B cell (primary cell): ENCODE data around the gene POU2AF1. TPM values are rescaled to one million over a fixed set of nuclear protein-coding genes. Genes with fewer than 3 reads are reported as not detected.

Source experiments
- ATAC-seq: fragments of 200-7000 bp; cut with Tn5 transposase; one replicate; pipeline ENCODE4 v1.10.0; 2021; ENCODE audit warnings: low read depth, mild to moderate bottlenecking, moderate number of reproducible peaks, moderate library complexity
- CTCF ChIA-PET: fragments of 350-600 bp; sonication (Branson Sonifier 250); formaldehyde crosslinking; loops from one replicate; lab custom pipeline; 2021; ENCODE audit warnings: antibody characterized with exemption, inconsistent platforms; lab: Charles Lee
- POLR2A ChIA-PET: fragments of 350-600 bp; sonication (Branson Sonifier 250); formaldehyde crosslinking; loops from one replicate; lab custom pipeline; 2021; ENCODE audit warnings: antibody characterized with exemption; lab: Charles Lee
- DNase-seq: peaks from one replicate; pipeline ENCODE4 v3.0.0; 2013
- H2AFZ ChIP-seq: 2 replicates; pipeline ENCODE4 v1.6.1; 2012; ENCODE audit warnings: mild to moderate bottlenecking, low read depth, low read length; ENCODE audit not compliant: insufficient read depth, poor library complexity, severe bottlenecking
- H3K27ac ChIP-seq, 2 donors: 1 replicate in 1 of 2; 2 replicates in 1 of 2; pipeline ENCODE4 v1.5.1; 2012 to 2013; ENCODE audit warnings: low read length in 2 of 2, mild to moderate bottlenecking in 2 of 2, moderate library complexity in 1 of 2
- H3K27me3 ChIP-seq, 4 experiments: fragments of 200-600 bp in 1 of 4; sonication (generic) in 1 of 4; replicated peaks in 1 of 4; 1 replicate in 2 of 4; 2 replicates in 2 of 4; pipeline versions ENCODE4 v1.6.1 to v1.7.0; 2013 to 2016; ENCODE audit warnings: low read length in 3 of 4, mild to moderate bottlenecking in 2 of 4, mixed read lengths in 1 of 4, moderate library complexity in 1 of 4; ENCODE audit not compliant: insufficient read depth in 4 of 4, control insufficient read depth in 3 of 4; ENCODE audit errors: control extremely low read depth in 1 of 4
- H3K36me3 ChIP-seq, 2 experiments: replicated peaks in 1 of 2; 1 replicate in 1 of 2; 2 replicates in 1 of 2; pipeline versions ENCODE4 v1.6.1 to v1.7.1; 2013; ENCODE audit warnings: low read length in 1 of 2; ENCODE audit not compliant: insufficient read depth in 2 of 2, control insufficient read depth in 1 of 2; ENCODE audit errors: control extremely low read depth in 1 of 2, extremely low read depth in 1 of 2
- H3K4me1 ChIP-seq, 2 donors: fragments of 200-600 bp in 1 of 2; sonication (generic) in 1 of 2; 1 replicate in 1 of 2; 2 replicates in 1 of 2; pipeline versions ENCODE4 v1.5.1 to v1.6.1; 2013 to 2017; ENCODE audit warnings: low read length in 2 of 2; ENCODE audit not compliant: control insufficient read depth in 2 of 2, insufficient read depth in 2 of 2
- H3K4me2 ChIP-seq: replicated peaks from 2 replicates; pipeline ENCODE3; 2012; ENCODE audit warnings: mild to moderate bottlenecking, low read depth, low read length; ENCODE audit not compliant: poor library complexity, severe bottlenecking
- H3K4me3 ChIP-seq, 5 experiments: fragments of 200-600 bp in 1 of 5; sonication (generic) in 1 of 5; 1 replicate in 3 of 5; 2 replicates in 2 of 5; pipeline versions ENCODE4 v1.5.1 to v1.7.0; 2011 to 2016; ENCODE audit warnings: low read length in 4 of 5, mild to moderate bottlenecking in 4 of 5, low read depth in 2 of 5, control low read depth in 1 of 5, moderate library complexity in 1 of 5; ENCODE audit not compliant: insufficient read depth in 1 of 5; ENCODE audit errors: control extremely low read depth in 1 of 5, extremely low read depth in 1 of 5
- H3K79me2 ChIP-seq: fragments of 200-600 bp; sonication (generic); one replicate; pipeline ENCODE4 v1.6.0; 2016; ENCODE audit warnings: low read length; ENCODE audit not compliant: control insufficient read depth, insufficient read depth
- H3K9ac ChIP-seq: fragments of 200-600 bp; sonication (generic); 2 replicates; pipeline ENCODE4 v1.6.1; 2017; ENCODE audit warnings: mild to moderate bottlenecking, low read length, moderate library complexity
- H3K9me3 ChIP-seq, 3 donors: one replicate each; pipeline versions ENCODE4 v1.6.1 to v1.7.1; 2013; ENCODE audit warnings: low read length in 2 of 3; ENCODE audit not compliant: control insufficient read depth in 2 of 3, insufficient read depth in 1 of 3; ENCODE audit errors: control extremely low read depth in 1 of 3
- H4K20me1 ChIP-seq: 2 replicates; pipeline ENCODE4 v1.6.0; 2012; ENCODE audit warnings: mild to moderate bottlenecking, low read length; ENCODE audit not compliant: insufficient read depth, control insufficient read depth, poor library complexity, severe bottlenecking
- H3K27ac Mint-ChIP-seq: one replicate; pipeline ENCODE4 v1.8.0; 2021; ENCODE audit warnings: mixed read lengths
- H3K27me3 Mint-ChIP-seq: one replicate; pipeline ENCODE4 v1.8.0; 2021; ENCODE audit warnings: mixed read lengths
- H3K4me1 Mint-ChIP-seq: one replicate; pipeline ENCODE4 v1.8.0; 2021; ENCODE audit warnings: mixed read lengths
- H3K4me3 Mint-ChIP-seq: one replicate; pipeline ENCODE4 v1.8.0; 2021; ENCODE audit warnings: mixed read lengths
- H3K9me3 Mint-ChIP-seq: one replicate; pipeline ENCODE4 v1.8.0; 2022; ENCODE audit warnings: mixed read lengths; ENCODE audit not compliant: insufficient read depth
- EZH2 ChIP-seq: IDR thresholded peaks from 2 replicates; pipeline ENCODE4 v1.6.1; 2012; ENCODE audit warnings: borderline replicate concordance, low read depth, mild to moderate bottlenecking, moderate library complexity, low read length; ENCODE audit not compliant: insufficient read depth, poor library complexity, severe bottlenecking
- WGBS: methylation state at CpG from one replicate; pipeline ENCODE4 v1.1.5; 2013; ENCODE audit warnings: missing lambda C conversion rate; ENCODE audit not compliant: insufficient coverage; 5-methylcytosine and 5-hydroxymethylcytosine counted together
- intact Hi-C: fragments of 100-400 bp; cut with micrococcal nuclease; formaldehyde crosslinking; loops from one replicate; pipeline ENCODE4 v1.10.0; 2022
- polyA plus RNA-seq: library from polyadenylated mRNA; depleted of rRNA; stranded (reverse); fragments of >200 nt; gene quantifications from 2 replicates; pipeline ENCODE4 v1.2.3, GENCODE V29; 2012
- total RNA-seq, 2 donors: library from RNA; stranded (reverse); fragments of 120-200 nt in 1 of 2; gene quantifications; 1 replicate in 1 of 2; 2 replicates in 1 of 2; pipeline versions ENCODE4 v1.2.3 to v1.2.4, GENCODE V29; 2013 to 2022
- TF ChIP-seq, protein P1 (sequence below): fragments of 200-600 bp; IDR thresholded peaks from one replicate; pipeline ENCODE4 v1.8.0; 2022; ENCODE audit warnings: antibody characterized with exemption, mild to moderate bottlenecking

The POU2AF1 gene
- total and polyA plus RNA-seq, 2 donors (not counting 1 experiment from before 2014, with no cell fraction given): 308 to 407 TPM

GRCh38 chr11:111329306-111330204 is 49.5 kb downstream of the POU2AF1 start:
- no peaks in the 10 kb centered on the region for H3K9me3 ChIP-seq
- TF ChIP-seq, protein P1, sequence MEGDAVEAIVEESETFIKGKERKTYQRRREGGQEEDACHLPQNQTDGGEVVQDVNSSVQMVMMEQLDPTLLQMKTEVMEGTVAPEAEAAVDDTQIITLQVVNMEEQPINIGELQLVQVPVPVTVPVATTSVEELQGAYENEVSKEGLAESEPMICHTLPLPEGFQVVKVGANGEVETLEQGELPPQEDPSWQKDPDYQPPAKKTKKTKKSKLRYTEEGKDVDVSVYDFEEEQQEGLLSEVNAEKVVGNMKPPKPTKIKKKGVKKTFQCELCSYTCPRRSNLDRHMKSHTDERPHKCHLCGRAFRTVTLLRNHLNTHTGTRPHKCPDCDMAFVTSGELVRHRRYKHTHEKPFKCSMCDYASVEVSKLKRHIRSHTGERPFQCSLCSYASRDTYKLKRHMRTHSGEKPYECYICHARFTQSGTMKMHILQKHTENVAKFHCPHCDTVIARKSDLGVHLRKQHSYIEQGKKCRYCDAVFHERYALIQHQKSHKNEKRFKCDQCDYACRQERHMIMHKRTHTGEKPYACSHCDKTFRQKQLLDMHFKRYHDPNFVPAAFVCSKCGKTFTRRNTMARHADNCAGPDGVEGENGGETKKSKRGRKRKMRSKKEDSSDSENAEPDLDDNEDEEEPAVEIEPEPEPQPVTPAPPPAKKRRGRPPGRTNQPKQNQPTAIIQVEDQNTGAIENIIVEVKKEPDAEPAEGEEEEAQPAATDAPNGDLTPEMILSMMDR: no peak
- no peak for TF ChIP-seq EZH2
- peaks cover 6% of the 10 kb centered on the region for H3K4me1 Mint-ChIP-seq
- intact Hi-C loops: no loop called here
- no peak overlapping the region for H3K27ac Mint-ChIP-seq
- H3K27me3 ChIP-seq: no peaks in the 10 kb centered on the region
- no peaks in the 10 kb centered on the region for H3K9me3 Mint-ChIP-seq
- H3K4me2 ChIP-seq: no peak overlapping the region
- H3K27me3 Mint-ChIP-seq: no peaks in the 10 kb centered on the region
- H3K9ac ChIP-seq: no peak overlapping the region
- ChIA-PET POLR2A (interaction anchor here (0.7 kb wide), 1 partner anchor 47 kb away, joined by 3 read pairs; no protein-coding TSS in a partner anchor), CTCF (interaction anchor here (0.8 to 3.6 kb wide), 3 partner anchors 47 to 99 kb away, joined by 3 to 14 read pairs (median 6); no protein-coding TSS in a partner anchor)
- DNase-seq: no peak
- no peak overlapping the region for H3K27ac ChIP-seq
- no peak for ATAC-seq
- H2AFZ ChIP-seq: no peak overlapping the region
- no peak overlapping the region for H3K4me3 ChIP-seq
- no peak overlapping the region for H3K4me3 Mint-ChIP-seq
- no peaks in the 10 kb centered on the region for H4K20me1 ChIP-seq
- no peaks in the 10 kb centered on the region for H3K4me1 ChIP-seq
- H3K79me2 ChIP-seq: no peaks in the 10 kb centered on the region
- WGBS: 96% methylated on average over 4 of the region's 7 CpGs
- no peaks in the 10 kb centered on the region for H3K36me3 ChIP-seq
